ENCODE results near the gene REPS1.
"Not testable (repeated sequence)": the region's sequence is repeated elsewhere in the genome, so short reads cannot be mapped to it uniquely, and the experiment has no call there.

Gene REPS1

GRCh38 chr6:139014945-139015344 is 26.9 kb upstream of the REPS1 start:
- H3K27me3 Mint-ChIP-seq: no peaks in the 10 kb centered on the region
- H3K4me3 Mint-ChIP-seq: no peak overlapping the region
- no peaks in the 10 kb centered on the region for H3K36me3 Mint-ChIP-seq
- H3K4me1 Mint-ChIP-seq (ENCODE audit: low read depth): no peaks in the 10 kb centered on the region
- no peaks in the 10 kb centered on the region for H3K9me3 Mint-ChIP-seq (ENCODE audit: low read depth)
- no peak overlapping the region for H3K27ac Mint-ChIP-seq

- no peaks in the 10 kb centered on the region for H3K4me1 Mint-ChIP-seq (ENCODE audit: low read depth)
Observed at GRCh38 chr6:139013185-139013800, 25.2 kb upstream of the REPS1 start.

GRCh38 chr6:139011980-139012379 is 23.9 kb upstream of the REPS1 start:
- Mint-ChIP-seq H3K9me3 (ENCODE audit: low read depth) (no peaks in the 10 kb centered on the region), H3K36me3 (no peaks in the 10 kb centered on the region), H3K4me1 (ENCODE audit: low read depth) (no peaks in the 10 kb centered on the region), H3K4me3 (no peak overlapping the region), H3K27ac (no peak overlapping the region), H3K27me3 (no peaks in the 10 kb centered on the region)

More at GRCh38 chr6:139013185-139013800, 25.2 kb upstream of the REPS1 start:
- H3K27me3 Mint-ChIP-seq: no peaks in the 10 kb centered on the region
- H3K36me3 Mint-ChIP-seq: no peaks in the 10 kb centered on the region
- H3K4me3 Mint-ChIP-seq: no peak overlapping the region
- no peak overlapping the region for H3K27ac Mint-ChIP-seq
- H3K9me3 Mint-ChIP-seq (ENCODE audit: low read depth): no peaks in the 10 kb centered on the region

GRCh38 chr6:139010674-139011073 is 22.6 kb upstream of the REPS1 start:
- H3K9me3 Mint-ChIP-seq (ENCODE audit: low read depth): no peaks in the 10 kb centered on the region
- no peak overlapping the region for H3K4me3 Mint-ChIP-seq
- H3K36me3 Mint-ChIP-seq: no peaks in the 10 kb centered on the region
- no peaks in the 10 kb centered on the region for H3K4me1 Mint-ChIP-seq (ENCODE audit: low read depth)
- H3K27me3 Mint-ChIP-seq: no peaks in the 10 kb centered on the region
- H3K27ac Mint-ChIP-seq: no peak overlapping the region

- H3K4me3 Mint-ChIP-seq: no peak overlapping the region
- no peaks in the 10 kb centered on the region for H3K36me3 Mint-ChIP-seq
- no peaks in the 10 kb centered on the region for H3K27me3 Mint-ChIP-seq
- no peaks in the 10 kb centered on the region for H3K9me3 Mint-ChIP-seq (ENCODE audit: low read depth)
- H3K4me1 Mint-ChIP-seq (ENCODE audit: low read depth): no peaks in the 10 kb centered on the region
- H3K27ac Mint-ChIP-seq: no peak overlapping the region
Observed at GRCh38 chr6:139008117-139008516, 20.1 kb upstream of the REPS1 start.

- Mint-ChIP-seq H3K27ac (no peak overlapping the region), H3K27me3 (no peaks in the 10 kb centered on the region), H3K4me3 (no peak overlapping the region), H3K4me1 (ENCODE audit: low read depth) (no peaks in the 10 kb centered on the region), H3K36me3 (no peaks in the 10 kb centered on the region), H3K9me3 (ENCODE audit: low read depth) (no peaks in the 10 kb centered on the region)
Observed at GRCh38 chr6:139007428-139007827, 19.4 kb upstream of the REPS1 start.

- H3K27ac Mint-ChIP-seq: no peak overlapping the region
Observed at GRCh38 chr6:139006477-139006876, 18.4 kb upstream of the REPS1 start.

GRCh38 chr6:139003751-139004150 is 15.7 kb upstream of the REPS1 start:
- Mint-ChIP-seq H3K4me1 (ENCODE audit: low read depth) (no peaks in the 10 kb centered on the region), H3K36me3 (no peaks in the 10 kb centered on the region), H3K27me3 (no peaks in the 10 kb centered on the region), H3K4me3 (no peak overlapping the region), H3K27ac (no peak overlapping the region), H3K9me3 (ENCODE audit: low read depth) (no peaks in the 10 kb centered on the region)

More at GRCh38 chr6:139006477-139006876, 18.4 kb upstream of the REPS1 start:
- Mint-ChIP-seq H3K4me3 (no peak overlapping the region), H3K36me3 (no peaks in the 10 kb centered on the region), H3K4me1 (ENCODE audit: low read depth) (no peaks in the 10 kb centered on the region), H3K9me3 (ENCODE audit: low read depth) (no peaks in the 10 kb centered on the region), H3K27me3 (no peaks in the 10 kb centered on the region)

GRCh38 chr6:138999949-139000725 is 12.1 kb upstream of the REPS1 start:
- H3K36me3 Mint-ChIP-seq: no peaks in the 10 kb centered on the region
- H3K4me3 Mint-ChIP-seq: no peak overlapping the region
- H3K27me3 Mint-ChIP-seq: no peaks in the 10 kb centered on the region
- no peaks in the 10 kb centered on the region for H3K9me3 Mint-ChIP-seq (ENCODE audit: low read depth)
- H3K27ac Mint-ChIP-seq: no peak overlapping the region
- H3K4me1 Mint-ChIP-seq (ENCODE audit: low read depth): no peaks in the 10 kb centered on the region

GRCh38 chr6:138997136-138997535 is 9.1 kb upstream of the REPS1 start:
- Mint-ChIP-seq H3K36me3 (no peaks in the 10 kb centered on the region), H3K4me1 (ENCODE audit: low read depth) (no peaks in the 10 kb centered on the region), H3K27ac (no peak overlapping the region), H3K27me3 (no peaks in the 10 kb centered on the region), H3K9me3 (ENCODE audit: low read depth) (no peaks in the 10 kb centered on the region), H3K4me3 (no peak overlapping the region)

- Mint-ChIP-seq H3K27ac (no peak overlapping the region), H3K4me3 (no peak overlapping the region), H3K27me3 (no peaks in the 10 kb centered on the region), H3K4me1 (ENCODE audit: low read depth) (no peaks in the 10 kb centered on the region), H3K9me3 (ENCODE audit: low read depth) (no peaks in the 10 kb centered on the region), H3K36me3 (no peaks in the 10 kb centered on the region)
Observed at GRCh38 chr6:138996524-138996923, 8.5 kb upstream of the REPS1 start.

- not testable (repeated sequence) for H3K36me3 Mint-ChIP-seq; H3K9me3 Mint-ChIP-seq (ENCODE audit: low read depth); H3K27me3 Mint-ChIP-seq; H3K4me3 Mint-ChIP-seq; H3K4me1 Mint-ChIP-seq (ENCODE audit: low read depth); H3K27ac Mint-ChIP-seq
Observed at GRCh38 chr6:138993410-138993809, 5.4 kb upstream of the REPS1 start.

- H3K27ac Mint-ChIP-seq; H3K27me3 Mint-ChIP-seq; H3K9me3 Mint-ChIP-seq (ENCODE audit: low read depth); H3K36me3 Mint-ChIP-seq; H3K4me3 Mint-ChIP-seq; H3K4me1 Mint-ChIP-seq (ENCODE audit: low read depth): not testable (repeated sequence)
Observed at GRCh38 chr6:138992965-138993364, 4.9 kb upstream of the REPS1 start.

- H3K4me1 Mint-ChIP-seq (ENCODE audit: low read depth): peaks cover 10% of the 10 kb centered on the region
- H3K27ac Mint-ChIP-seq: no peak overlapping the region
Observed at GRCh38 chr6:138991206-138991605, 3.2 kb upstream of the REPS1 start.

GRCh38 chr6:138989098-138989983 is 1.3 kb upstream of the REPS1 start:
- Mint-ChIP-seq H3K36me3 (no peaks in the 10 kb centered on the region), H3K27ac (peak overlapping the region; percentile 93), H3K4me3 (peak overlapping the region; percentile 91)

More at GRCh38 chr6:138991206-138991605, 3.2 kb upstream of the REPS1 start:
- H3K36me3 Mint-ChIP-seq: no peaks in the 10 kb centered on the region
- H3K9me3 Mint-ChIP-seq (ENCODE audit: low read depth): no peaks in the 10 kb centered on the region
- H3K27me3 Mint-ChIP-seq: no peaks in the 10 kb centered on the region
- no peak overlapping the region for H3K4me3 Mint-ChIP-seq

More at GRCh38 chr6:138989098-138989983, 1.3 kb upstream of the REPS1 start:
- H3K4me1 Mint-ChIP-seq (ENCODE audit: low read depth): peaks cover 10% of the 10 kb centered on the region
- H3K9me3 Mint-ChIP-seq (ENCODE audit: low read depth): no peaks in the 10 kb centered on the region
- H3K27me3 Mint-ChIP-seq: no peaks in the 10 kb centered on the region
